ENCODE measurements around the gene MALRD1. TPM values are rescaled to one million over a fixed set of nuclear protein-coding genes. Genes with fewer than 3 reads are reported as not detected.
A peak's percentile ranks its signal among the peaks of the same experiment; 100 is the strongest.

MALRD1 gene
- total RNA-seq, 1 donor from 2014 or later, result 0.45 TPM

DNA sequence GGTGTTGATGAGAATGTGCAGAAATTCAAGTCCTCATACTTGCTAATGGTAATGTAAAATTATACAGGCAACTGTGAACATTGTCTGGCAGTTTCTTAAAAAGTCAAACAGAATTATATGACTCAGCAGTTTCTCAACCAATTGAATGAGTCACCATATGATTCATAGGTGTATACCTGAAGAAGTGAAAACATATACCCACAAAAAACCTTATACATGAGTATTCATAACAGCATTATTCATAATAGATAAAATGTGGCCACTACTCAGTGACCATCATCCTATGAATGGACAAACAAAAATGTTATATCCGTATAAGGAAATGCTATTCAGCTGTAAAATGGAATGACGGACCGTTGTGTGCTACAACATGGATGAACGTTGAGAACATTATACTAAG lies 253.5 kb downstream of the MALRD1 start:
- DNase-seq (ENCODE audit: low read depth), result peak; percentile 88
- H3K79me2 ChIP-seq (ENCODE audit: insufficient read depth, low read length), result no peaks in the 10 kb centered on the region
- Mint-ChIP-seq H3K4me1 (ENCODE audit: low read depth, unreplicated experiment) (peaks cover 7% of the 10 kb centered on the region), H3K9me3 (ENCODE audit: unreplicated experiment) (no peaks in the 10 kb centered on the region), H3K27ac (ENCODE audit: unreplicated experiment) (no peak overlapping the region), H3K4me3 (ENCODE audit: unreplicated experiment) (no peak overlapping the region), H3K36me3 (ENCODE audit: low read depth, unreplicated experiment) (no peaks in the 10 kb centered on the region), H3K27me3 (ENCODE audit: low read depth, unreplicated experiment) (no peaks in the 10 kb centered on the region)
- peaks cover 9% of the 10 kb centered on the region for H3K4me1 ChIP-seq (ENCODE audit: insufficient read depth, low read length)
- no peak overlapping the region for H3K9ac ChIP-seq (ENCODE audit: low read length)
- no peaks in the 10 kb centered on the region for H3K36me3 ChIP-seq (ENCODE audit: insufficient read depth, low read length)
- H3K27ac ChIP-seq (ENCODE audit: low read depth, low read length), result peak overlapping the region; percentile 45
- no peaks in the 10 kb centered on the region for H3K9me3 ChIP-seq (ENCODE audit: insufficient read depth, low read depth, low read length)
- TF ChIP-seq CTCF (IDR thresholded peaks at IDR 0.05; ENCODE audit: insufficient read depth, low read depth, low read length), result no peak
- H3K27me3 ChIP-seq (ENCODE audit: insufficient read depth, low read length), result no peaks in the 10 kb centered on the region
- peak overlapping the region; percentile 53 for H3K4me2 ChIP-seq (ENCODE audit: low read length)
- H4K20me1 ChIP-seq (ENCODE audit: insufficient read depth, low read length), result no peaks in the 10 kb centered on the region
- FAIRE-seq, result peak; percentile 91
- no peak overlapping the region for H2AFZ ChIP-seq (ENCODE audit: low read depth, low read length)
- H3K4me3 ChIP-seq (ENCODE audit: insufficient read depth, low read depth, low read length), result no peak overlapping the region

DNA sequence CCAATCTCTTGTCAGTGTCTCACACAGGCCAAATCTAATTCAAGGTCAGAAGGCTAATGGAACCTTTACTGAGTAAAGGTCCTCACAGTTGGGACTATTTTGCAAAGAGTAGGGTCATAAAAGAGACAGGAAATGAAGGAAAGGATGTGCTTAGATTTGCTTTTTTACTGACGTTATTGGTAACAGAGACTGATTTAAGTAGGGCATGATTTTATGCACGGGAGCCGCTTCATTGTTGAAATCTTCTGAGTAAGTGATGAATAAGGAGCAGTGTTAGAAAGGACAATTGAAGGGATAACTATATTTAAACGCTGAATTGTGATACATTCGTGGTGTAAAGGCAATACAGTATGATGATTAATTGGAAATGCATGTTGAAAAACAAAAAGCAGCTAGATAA lies 261.5 kb downstream of the MALRD1 start:
- Histone ChIP-seq H3K36me3 (ENCODE audit: insufficient read depth, low read length) (no peaks in the 10 kb centered on the region), H3K4me3 (ENCODE audit: insufficient read depth, low read depth, low read length) (no peak overlapping the region), H3K27me3 (ENCODE audit: insufficient read depth, low read length) (no peaks in the 10 kb centered on the region), H3K27ac (ENCODE audit: low read depth, low read length) (no peak overlapping the region), H3K79me2 (ENCODE audit: insufficient read depth, low read length) (no peaks in the 10 kb centered on the region), H3K9me3 (ENCODE audit: insufficient read depth, low read depth, low read length) (no peaks in the 10 kb centered on the region), H4K20me1 (ENCODE audit: insufficient read depth, low read length) (no peaks in the 10 kb centered on the region), H3K4me2 (ENCODE audit: low read length) (peak overlapping the region; percentile 59), H3K9ac (ENCODE audit: low read length) (peak overlapping the region; percentile 28), H2AFZ (ENCODE audit: low read depth, low read length) (peak overlapping the region; percentile 67), H3K4me1 (ENCODE audit: insufficient read depth, low read length) (peaks cover 11% of the 10 kb centered on the region)
- no peaks in the 10 kb centered on the region for H3K27me3 Mint-ChIP-seq (ENCODE audit: low read depth, unreplicated experiment)
- H3K4me3 Mint-ChIP-seq (ENCODE audit: unreplicated experiment), result no peak overlapping the region
- no peaks in the 10 kb centered on the region for H3K4me1 Mint-ChIP-seq (ENCODE audit: low read depth, unreplicated experiment)
- FAIRE-seq (peak; percentile 45), DNase-seq (ENCODE audit: low read depth) (peak; percentile 36)
- H3K9me3 Mint-ChIP-seq (ENCODE audit: unreplicated experiment), result no peaks in the 10 kb centered on the region
- TF ChIP-seq CTCF (IDR thresholded peaks at IDR 0.05; ENCODE audit: insufficient read depth, low read depth, low read length) (no peak), EZH2 (IDR thresholded peaks at IDR 0.05; ENCODE audit: insufficient read depth, low read length) (no peak)
- no peak overlapping the region for H3K27ac Mint-ChIP-seq (ENCODE audit: unreplicated experiment)
- no peaks in the 10 kb centered on the region for H3K36me3 Mint-ChIP-seq (ENCODE audit: low read depth, unreplicated experiment)

DNA sequence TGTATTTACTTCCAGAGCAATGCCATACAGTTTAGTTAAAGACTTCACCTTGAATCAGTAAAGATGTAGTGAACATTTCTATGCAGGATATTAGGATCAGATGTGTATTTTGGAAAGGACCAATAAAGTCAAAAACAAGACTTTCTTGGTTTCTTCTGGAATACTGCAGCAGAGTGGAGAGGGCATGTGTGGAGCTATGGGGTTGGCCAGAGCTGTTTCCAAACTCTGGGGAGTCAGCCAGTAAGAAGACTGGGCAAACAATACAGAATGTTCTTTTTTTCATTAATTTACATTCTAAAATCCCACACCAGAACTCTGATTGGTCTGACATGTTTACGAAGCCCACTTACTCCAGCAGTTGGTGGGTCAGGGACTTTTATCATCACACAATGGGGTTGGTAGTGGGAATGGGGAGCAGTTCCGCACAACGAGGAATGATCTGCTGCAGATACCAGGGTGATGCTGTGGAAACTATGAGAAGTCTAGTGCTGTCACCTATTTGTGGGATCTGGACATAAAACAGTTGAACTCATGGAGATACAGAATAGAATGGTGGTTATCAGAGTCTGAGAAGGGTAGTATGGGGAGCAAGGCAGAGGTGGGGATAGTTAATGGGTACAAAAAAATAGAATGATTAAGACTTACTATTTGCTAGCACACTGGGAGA lies 267.7 kb downstream of the MALRD1 start:
- H4K20me1 ChIP-seq (ENCODE audit: insufficient read depth, low read length), result no peaks in the 10 kb centered on the region
- H3K36me3 ChIP-seq (ENCODE audit: insufficient read depth, low read length), result no peaks in the 10 kb centered on the region
- no peaks in the 10 kb centered on the region for H3K9me3 ChIP-seq (ENCODE audit: insufficient read depth, low read depth, low read length)
- no peaks in the 10 kb centered on the region for H3K4me1 Mint-ChIP-seq (ENCODE audit: low read depth, unreplicated experiment)
- H3K4me3 ChIP-seq (ENCODE audit: insufficient read depth, low read depth, low read length), result no peak overlapping the region
- no peak overlapping the region for H3K9ac ChIP-seq (ENCODE audit: low read length)
- H3K4me3 Mint-ChIP-seq (ENCODE audit: unreplicated experiment), result no peak overlapping the region
- DNase-seq (ENCODE audit: low read depth), result no peak
- no peak overlapping the region for H3K4me2 ChIP-seq (ENCODE audit: low read length)
- no peaks in the 10 kb centered on the region for H3K9me3 Mint-ChIP-seq (ENCODE audit: unreplicated experiment)
- H3K27me3 ChIP-seq (ENCODE audit: insufficient read depth, low read length), result no peaks in the 10 kb centered on the region
- no peak overlapping the region for H3K27ac ChIP-seq (ENCODE audit: low read depth, low read length)
- no peak for TF ChIP-seq CTCF (IDR thresholded peaks at IDR 0.05; ENCODE audit: insufficient read depth, low read depth, low read length)
- TF ChIP-seq EZH2 (IDR thresholded peaks at IDR 0.05; ENCODE audit: insufficient read depth, low read length), result no peak
- H3K79me2 ChIP-seq (ENCODE audit: insufficient read depth, low read length), result no peaks in the 10 kb centered on the region
- no peak overlapping the region for H3K27ac Mint-ChIP-seq (ENCODE audit: unreplicated experiment)
- no peaks in the 10 kb centered on the region for H3K27me3 Mint-ChIP-seq (ENCODE audit: low read depth, unreplicated experiment)
- no peaks in the 10 kb centered on the region for H3K4me1 ChIP-seq (ENCODE audit: insufficient read depth, low read length)
- H2AFZ ChIP-seq (ENCODE audit: low read depth, low read length), result no peak overlapping the region
- no peaks in the 10 kb centered on the region for H3K36me3 Mint-ChIP-seq (ENCODE audit: low read depth, unreplicated experiment)
- FAIRE-seq, result no peak
